Measurements from ENCODE around the gene TEX19.
"Not testable (repeated sequence)": the region's sequence is repeated elsewhere in the genome, so short reads cannot be mapped to it uniquely, and the experiment has no call there.

TEX19 gene

DNA sequence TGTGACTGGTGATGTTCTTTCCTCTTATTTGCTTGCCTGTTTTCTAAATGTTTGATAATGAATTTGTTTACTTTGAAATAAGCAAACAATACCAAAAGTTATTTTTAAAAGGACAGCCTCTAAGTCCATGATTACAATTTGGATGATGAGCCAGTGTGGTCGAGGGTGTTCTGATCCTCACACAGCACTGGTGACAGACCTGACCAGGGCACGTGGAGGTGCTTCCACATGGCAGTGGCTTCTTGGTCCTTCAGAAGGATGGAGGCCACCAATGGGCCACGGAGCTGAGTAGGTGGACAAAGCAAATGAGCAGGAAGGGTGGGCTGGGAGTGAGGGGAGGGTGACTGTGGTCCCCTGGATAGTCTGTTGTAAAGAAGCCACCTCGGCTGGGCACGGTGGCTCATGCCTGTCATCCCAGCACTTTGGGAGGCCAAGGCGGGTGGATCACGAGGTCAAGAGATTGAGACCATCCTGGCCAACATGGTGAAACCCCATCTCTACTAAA, 4.2 kb upstream of the TEX19 start:
- no peak for DNase-seq (ENCODE audit: low read depth in 2 of 2)

DNA sequence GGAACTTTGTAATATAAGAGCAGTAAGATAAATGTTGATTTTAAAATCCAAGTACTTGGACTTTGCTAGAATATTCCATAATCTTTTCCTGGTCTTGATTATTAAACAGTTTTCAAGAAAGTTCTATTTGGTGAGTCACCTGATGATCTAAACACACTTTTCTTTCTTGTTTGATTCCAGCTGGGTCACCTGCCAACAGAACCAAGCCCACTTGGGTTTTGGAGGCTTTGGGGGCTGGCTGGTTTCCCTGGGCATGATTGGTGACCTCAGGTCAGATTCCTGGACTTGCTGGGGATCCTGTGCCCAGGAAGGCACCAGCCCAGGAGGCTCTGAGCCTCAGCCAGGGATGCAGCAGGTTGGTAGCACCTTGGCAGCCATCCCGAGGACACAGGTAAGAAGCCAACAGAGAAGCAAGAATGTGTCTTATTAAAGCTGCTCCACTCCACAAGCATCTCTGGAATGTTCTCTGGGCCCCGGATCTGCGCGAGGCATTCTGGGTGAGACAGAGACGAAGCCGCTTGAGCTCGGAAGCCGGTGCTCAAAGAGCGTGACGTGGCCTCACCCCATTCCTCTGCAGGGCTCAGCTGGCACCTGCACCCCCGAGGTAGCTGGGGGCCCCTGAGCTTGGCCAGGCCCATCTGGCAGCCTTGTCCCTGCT, 3.1 kb upstream of the TEX19 start:
- no peak for DNase-seq (ENCODE audit: low read depth in 2 of 2)

DNA sequence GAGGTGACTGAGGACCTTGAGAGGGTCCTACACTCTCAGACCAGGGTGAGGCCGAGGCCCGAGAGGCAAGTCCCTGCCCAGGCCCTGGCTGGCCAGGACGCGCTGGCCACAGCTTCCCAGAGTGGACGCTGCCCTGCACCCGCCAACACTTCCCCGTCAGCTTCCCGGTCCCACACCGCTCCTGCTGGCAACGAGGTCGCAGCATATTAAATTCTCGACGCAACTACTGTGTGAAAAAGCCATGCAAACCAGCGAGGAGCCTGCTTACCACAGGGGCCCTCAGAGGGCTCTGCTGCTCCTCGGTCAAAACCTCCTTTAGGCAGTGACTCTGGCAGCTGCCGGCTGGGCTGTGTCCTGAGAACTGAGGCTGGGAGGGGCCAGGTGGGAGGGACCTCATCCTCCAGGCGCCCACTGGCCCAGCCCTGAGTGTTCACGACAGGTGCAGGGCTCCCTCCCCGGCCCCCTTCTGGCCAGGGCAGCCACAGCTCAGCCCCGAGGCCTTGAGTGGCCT, 2.1 kb upstream of the TEX19 start:
- DNase-seq (ENCODE audit: low read depth in 2 of 2), result no peak

DNA sequence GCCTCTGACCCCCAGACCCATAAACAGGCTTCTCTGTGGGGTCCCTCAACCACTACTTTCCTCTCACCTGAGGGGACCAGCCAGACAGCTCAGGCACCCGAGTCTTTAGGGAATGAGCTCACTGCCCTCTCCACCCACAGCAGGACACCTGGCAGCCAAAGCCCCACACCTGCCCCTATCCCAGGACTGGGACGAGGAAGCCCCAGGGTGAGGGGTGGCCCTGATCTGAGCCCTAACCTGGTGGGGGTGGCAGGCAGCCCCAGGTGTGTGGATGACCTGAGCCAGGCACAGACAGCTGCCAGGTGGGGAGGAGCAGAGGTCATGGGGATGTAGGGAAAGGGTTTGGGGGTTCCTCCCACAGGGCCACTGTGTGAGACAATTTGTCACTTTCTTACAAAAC, 1.7 kb upstream of the TEX19 start:
- DNase-seq (ENCODE audit: low read depth in 2 of 2), result no peak

DNA sequence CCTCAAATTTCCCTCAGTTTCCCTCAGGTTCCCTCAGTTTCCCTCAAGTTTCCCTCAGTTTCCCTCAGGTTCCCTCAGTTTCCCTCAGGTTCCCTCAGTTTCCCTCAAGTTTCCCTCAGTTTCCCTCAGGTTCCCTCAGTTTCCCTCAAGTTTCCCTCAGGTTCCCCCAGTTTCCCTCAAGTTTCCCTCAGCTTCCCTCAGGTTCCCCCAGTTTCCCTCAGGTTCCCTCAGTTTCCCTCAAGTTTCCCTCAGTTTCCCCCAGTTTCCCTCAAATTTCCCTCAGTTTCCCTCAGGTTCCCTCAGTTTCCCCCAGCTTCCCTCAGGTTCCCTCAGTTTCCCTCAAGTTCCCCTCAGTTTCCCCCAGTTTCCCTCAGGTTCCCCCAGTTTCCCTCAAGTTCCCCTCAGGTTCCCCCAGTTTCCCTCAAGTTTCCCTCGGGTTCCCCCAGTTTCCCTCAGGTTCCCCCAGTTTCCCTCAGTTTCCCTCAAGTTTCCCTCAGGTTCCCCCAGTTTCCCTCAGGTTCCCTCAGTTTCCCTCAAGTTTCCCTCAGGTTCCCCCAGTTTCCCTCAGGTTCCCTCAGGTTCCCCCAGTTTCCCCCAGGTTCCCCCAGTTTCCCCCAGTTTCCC, 516 bp downstream of the TEX19 start:
- not testable (repeated sequence) for DNase-seq (ENCODE audit: low read depth in 2 of 2)

DNA sequence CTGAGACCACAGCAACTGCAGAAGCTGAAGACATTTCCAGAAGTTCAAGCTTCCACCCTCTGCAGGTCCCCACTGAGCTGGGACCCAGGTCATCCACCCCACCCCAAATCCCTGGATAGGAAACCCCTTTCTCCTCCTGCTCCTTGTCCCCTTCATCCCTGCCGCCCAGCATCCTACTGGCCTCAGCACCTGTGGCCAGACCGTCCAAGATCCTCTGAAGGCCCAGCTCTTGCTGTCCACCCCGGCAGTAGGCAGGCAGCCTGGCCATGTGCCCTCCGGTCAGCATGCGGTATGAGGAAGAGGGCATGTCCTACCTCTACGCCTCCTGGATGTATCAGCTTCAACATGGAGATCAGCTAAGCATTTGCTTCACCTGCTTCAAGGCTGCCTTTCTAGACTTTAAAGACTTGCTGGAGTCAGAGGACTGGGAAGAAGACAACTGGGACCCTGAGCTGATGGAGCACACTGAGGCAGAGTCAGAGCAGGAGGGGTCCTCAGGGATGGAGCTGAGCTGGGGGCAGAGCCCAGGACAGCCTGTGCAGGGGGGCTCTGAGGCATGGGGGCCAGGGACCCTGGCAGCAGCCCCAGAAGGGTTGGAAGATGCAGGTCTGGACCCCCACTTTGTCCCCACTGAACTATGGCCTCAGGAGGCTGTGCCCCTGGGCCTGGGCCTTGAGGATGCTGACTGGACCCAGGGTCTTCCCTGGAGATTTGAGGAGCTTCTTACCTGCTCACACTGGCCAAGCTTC, 3.0 kb downstream of the TEX19 start:
- no peak for DNase-seq (ENCODE audit: low read depth in 2 of 2)

DNA sequence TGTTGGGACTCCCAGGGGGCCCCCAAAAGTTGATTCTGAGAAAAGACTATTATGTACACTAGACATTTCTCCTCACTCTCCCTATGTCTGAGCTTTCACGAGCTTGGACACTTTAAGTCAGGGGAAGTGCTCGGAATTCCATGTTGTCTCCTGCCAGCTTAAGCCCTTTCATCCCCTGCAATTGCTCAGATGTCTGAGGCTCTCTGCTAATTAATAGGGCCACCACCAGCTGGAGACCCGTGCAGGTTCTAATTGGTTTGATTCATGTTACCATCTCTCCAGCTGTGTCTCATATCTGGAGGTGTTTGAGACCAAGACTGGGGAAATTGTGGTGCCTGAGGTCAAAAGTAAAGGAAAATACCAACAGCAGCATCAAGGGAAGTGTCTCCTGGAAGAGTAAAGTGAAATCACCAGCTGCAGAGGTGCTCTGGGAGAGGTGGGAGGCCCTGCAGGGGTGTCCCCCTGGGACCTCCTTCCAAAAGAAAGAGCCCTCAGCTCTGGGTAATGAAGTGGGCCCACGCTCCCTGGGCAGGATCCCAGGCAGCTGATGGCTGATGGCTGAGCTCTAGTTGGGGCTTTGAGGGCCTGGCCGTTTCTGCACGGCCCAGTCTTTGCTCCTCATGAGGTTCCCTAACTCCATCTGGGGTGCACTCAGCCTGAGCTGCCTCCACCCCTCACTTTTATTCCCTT, 6.7 kb downstream of the TEX19 start:
- no peak for DNase-seq (ENCODE audit: low read depth in 2 of 2)

DNA sequence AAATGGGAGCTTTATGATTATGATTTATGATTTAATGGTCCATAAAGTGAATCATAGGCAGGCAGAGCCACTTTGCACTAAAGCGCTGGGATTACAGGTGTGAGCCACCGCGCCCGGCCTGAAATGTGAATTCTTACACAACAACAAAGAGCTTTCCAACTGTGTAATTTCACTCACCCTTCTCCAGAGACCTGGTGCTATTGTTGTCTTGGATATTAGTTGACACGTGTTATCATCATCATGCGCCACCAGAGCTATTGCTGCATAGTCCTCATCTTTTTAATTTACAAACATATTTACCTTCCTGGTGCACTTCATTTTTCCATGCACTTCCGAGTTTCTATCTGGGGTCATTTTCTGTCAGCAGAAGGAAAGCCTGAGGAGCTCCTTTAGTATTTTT, 7.7 kb downstream of the TEX19 start:
- DNase-seq (ENCODE audit: low read depth in 2 of 2), result no peak

DNA sequence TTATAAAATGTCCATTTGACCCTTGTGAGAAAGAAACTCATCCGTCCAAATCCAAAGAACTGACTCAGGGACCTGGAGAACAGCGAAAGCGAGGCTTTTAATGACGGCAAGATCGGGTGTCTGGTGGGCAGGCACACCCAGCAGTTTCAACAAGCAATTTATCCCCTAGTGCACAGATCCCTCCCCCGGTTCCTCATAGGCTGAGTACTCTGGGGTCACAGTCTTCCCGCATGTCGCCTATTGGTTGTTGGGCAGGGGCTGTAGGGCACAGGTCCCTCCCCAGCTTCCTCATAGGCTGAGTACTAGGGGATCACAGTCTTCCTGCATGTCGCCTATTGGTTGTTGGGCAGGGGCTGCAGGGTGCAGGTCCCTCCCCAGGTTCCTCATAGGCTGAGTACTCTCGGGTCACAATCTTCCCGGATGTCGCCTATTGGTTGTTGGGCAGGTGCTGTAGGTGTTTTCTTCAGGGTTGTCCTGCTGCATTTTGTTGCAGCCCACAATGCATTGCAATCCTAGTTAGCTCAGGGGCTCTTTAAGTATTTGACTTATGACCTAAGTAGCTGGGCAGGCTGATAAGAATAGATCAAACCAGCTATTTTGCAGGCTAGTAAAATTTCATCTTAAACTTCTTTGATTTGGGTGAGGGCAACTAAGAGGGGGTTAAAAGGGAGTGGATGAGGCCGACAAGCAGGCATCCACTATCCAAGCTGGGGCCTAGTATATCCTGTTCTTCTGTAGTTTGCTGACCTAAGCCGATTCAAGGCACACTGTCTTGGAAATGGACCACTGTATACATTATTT, 8.9 kb downstream of the TEX19 start:
- no peak for DNase-seq (ENCODE audit: low read depth in 2 of 2)

DNA sequence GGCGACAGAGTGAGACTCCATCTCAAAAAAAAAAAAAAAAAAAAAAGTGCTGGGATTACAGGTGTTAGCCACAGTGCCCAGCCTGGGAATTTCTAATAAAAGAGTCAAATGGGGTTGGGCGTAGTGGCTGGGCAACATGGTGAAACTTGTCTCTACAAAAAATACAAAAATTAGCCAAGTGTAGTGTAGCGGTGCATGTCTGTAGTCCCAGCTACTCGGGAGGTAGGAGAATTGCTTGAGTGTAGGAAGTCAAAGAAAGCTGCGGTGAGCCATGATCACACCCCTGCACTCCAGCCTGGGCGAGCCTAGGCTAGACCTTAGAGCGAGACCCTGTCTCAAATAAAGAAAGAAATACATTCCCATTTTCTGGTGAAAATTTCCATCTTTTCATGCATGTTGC, 10.2 kb downstream of the TEX19 start:
- no peak for DNase-seq (ENCODE audit: low read depth in 2 of 2)

DNA sequence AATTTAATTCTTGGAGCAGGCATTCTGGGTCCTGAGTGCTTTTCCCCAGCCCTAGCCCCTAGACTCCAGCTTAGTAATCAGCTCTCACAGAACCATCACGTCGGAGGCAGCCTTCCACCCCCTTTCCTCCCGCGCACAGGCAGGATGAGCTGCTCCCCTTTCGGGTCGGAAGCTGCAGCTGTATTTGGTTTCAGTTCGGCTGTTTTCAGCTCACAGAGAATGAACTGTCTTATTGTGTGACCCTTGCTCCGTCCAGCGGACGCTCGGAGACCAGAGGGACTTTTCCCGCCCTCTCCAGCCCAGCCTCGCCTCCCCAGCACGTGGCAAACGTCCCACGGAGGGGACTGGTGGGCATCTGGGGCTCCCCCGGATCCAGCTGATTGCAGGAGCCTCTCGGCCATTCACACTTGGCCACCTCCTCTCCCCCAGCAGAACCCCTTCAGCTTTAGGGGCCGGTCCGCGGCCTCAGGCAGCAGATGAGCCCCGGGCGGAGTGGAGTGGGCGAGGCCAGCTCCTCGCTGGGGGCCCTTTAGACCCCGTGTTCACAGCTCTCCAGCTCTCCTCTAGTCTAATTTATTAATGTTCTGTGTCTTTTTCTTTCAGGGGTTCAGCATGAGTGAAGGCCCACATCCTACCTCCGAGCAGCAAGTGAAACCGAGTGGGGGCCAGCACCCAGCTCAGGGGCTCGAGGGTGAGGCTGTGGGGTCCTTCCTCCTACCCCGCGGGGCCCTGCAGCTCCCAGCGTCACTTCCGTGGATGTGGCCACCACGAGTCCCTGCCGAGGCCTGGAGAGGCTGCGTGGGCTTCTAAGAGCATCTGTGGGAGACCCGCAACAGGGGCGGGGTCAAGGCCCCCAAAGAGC, 11.7 kb downstream of the TEX19 start:
- DNase-seq (ENCODE audit: low read depth in 2 of 2), result no peak

DNA sequence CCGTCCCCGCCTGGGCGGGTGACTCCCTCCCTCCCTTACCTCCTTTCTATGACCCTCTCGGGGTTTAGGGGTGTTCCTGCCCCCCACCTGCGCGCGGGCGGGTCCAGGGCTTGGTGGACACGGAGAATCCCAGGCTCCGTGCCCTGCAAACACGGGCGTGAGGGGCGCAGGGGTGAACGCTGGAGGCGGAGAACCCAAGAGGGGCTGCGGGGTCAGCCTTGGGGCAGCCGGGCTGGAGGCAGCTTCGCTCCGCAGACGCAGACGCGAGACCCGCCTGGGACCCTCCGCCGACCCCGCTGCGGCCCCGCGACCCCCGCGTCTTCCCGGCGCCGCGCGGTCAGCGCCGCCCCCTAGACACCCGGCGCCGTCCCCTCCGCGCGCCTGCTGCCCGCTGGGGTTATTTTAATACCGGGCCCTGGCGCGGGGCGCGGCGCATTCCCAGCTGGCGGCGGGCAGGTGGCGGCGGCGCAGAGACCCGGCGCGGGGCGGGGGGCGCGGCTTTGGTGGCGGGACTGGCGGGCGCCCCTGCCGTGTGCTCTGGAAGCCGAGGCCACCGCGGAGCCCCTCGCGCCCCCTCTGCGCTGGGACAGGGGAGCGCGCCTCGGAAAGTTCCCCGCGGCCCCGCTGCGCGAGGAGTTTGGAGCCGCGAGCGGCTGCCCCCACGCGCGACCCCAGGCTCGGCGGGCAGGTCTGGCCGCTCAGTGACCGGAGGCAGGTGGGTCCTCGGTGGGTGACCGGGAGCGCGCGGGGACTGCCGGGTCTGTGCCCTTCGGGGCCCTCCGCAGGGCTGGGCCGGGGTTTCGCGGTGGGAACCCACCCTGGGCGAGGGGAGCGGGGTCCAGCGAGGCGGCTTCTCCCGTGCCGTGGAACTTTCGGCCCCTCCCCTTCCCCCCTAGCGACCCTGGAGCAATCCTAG, 12.5 kb downstream of the TEX19 start, which contains the start of gene UTS2R:
Gene UTS2R, plus strand, starts transcription at position 433 of the 916 bp plus-strand sequence. CDS start 2,560 bp downstream, outside the sequence.
- DNase-seq (ENCODE audit: low read depth in 2 of 2), result no peak

DNA sequence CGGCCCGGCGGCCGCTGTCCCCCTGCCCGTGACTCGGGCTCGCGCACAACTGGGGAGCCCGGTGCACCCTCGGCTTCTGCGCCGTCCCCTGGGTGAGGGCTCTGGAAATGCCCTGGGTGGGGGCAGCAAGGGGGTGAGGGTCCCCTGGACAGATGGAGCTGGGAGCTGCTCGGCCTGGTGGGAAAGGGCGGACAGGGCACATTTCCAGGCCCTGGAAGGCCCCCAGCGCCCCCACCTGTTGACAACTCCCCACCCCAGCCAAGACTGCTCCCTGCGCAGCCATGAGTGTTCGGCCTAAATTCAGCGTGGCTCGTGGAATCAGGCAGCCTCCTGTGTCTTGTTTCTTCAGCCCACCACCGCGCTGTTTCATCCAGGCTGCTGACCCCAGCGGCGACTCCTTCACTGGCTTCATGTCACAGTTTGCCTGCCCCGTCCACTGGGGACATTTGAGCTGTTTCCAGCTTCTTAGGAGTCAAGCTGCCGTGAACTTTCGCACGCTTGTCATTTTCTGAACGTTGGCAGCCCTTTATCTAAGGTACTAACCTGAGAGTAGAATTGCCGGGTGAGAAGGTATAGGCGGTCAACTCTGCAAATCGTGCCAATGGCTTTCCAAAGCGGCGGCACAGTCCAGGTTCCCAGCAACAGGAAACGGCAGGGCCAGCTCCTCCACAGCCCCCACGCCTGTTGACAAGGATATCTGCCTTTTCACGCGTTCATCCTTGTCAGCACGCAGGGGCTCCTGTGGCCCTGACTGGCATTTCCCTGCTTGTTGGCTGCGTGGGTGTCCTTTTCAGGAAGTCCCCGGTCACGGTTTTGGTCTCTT, 13.4 kb downstream of the TEX19 start:
- DNase-seq (ENCODE audit: low read depth in 2 of 2), result no peak

DNA sequence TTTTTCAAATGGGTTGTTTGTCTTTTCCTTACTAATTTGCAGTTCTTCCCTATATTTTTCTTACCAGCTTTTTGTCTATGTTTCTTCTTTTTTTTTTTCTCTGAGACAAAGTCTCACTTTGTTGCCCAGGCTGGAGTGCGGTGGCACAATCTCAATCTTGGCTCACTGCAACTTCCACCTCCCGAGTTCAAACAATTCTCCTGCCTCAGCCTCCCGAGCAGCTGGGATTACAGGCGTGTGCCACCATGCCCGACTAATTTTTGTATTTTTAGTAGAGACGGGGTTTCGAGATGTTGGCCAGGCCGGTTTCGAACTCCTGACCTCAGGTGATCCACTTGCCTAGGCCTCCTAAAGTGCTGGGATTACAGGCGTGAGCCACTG, 14.0 kb downstream of the TEX19 start:
- not testable (repeated sequence) for DNase-seq (ENCODE audit: low read depth in 2 of 2)

DNA sequence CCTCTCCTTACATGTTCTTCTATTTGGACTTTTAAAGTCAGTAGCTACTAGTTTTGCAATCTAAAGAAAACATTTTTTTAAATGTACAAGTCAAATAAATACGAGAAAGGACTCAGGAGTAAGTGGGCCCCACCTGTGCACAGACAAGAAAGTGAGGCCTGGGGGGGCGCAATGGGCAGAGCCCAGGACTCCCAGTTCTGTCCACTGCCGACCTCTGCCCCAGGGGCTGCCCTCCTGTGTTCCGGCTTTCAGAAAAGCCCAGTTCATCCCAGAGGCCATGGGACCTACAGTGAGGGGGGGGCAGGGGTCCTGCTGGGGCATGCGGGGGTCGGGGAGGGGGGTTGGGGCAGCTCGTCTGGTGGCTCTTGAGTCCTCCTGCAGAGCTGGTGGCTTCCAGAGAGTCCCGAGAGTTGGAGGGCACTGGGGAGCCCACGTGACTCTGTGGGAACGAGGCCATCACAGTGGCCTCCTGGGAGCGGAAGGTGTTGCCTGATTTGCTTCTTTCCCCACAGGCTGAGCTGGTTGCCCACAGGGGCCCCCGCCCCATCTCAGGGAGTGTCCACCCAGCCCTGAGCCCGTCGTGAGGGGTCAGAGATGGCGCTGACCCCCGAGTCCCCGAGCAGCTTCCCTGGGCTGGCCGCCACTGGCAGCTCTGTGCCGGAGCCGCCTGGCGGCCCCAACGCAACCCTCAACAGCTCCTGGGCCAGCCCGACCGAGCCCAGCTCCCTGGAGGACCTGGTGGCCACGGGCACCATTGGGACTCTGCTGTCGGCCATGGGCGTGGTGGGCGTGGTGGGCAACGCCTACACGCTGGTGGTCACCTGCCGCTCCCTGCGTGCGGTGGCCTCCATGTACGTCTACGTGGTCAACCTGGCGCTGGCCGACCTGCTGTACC, 14.9 kb downstream of the TEX19 start:
- no peak for DNase-seq (ENCODE audit: low read depth in 2 of 2)

DNA sequence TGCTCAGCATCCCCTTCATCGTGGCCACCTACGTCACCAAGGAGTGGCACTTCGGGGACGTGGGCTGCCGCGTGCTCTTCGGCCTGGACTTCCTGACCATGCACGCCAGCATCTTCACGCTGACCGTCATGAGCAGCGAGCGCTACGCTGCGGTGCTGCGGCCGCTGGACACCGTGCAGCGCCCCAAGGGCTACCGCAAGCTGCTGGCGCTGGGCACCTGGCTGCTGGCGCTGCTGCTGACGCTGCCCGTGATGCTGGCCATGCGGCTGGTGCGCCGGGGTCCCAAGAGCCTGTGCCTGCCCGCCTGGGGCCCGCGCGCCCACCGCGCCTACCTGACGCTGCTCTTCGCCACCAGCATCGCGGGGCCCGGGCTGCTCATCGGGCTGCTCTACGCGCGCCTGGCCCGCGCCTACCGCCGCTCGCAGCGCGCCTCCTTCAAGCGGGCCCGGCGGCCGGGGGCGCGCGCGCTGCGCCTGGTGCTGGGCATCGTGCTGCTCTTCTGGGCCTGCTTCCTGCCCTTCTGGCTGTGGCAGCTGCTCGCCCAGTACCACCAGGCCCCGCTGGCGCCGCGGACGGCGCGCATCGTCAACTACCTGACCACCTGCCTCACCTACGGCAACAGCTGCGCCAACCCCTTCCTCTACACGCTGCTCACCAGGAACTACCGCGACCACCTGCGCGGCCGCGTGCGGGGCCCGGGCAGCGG, 15.7 kb downstream of the TEX19 start:
- DNase-seq (ENCODE audit: low read depth in 2 of 2), result no peak

Data from stimulated activated CD4-positive, alpha-beta T cell treated with anti-CD3 and anti-CD28 coated beads, Interleukin-4, amount 100 ng/mL, for 48 hours (primary cell).